DND-41 (cell line): ENCODE measurements around the gene ILRUN.

Experiments used
- CTCF ChIP-seq: IDR thresholded peaks from 2 replicates; pipeline ENCODE4 v1.5.1; 2012; ENCODE audit warnings: borderline replicate concordance, low read length, moderate library complexity, mild to moderate bottlenecking; ENCODE audit not compliant: poor library complexity, severe bottlenecking; ENCODE audit errors: extremely low read depth
- EZH2 ChIP-seq: IDR thresholded peaks from 3 replicates; pipeline ENCODE4 v1.6.1; 2012; ENCODE audit warnings: borderline replicate concordance, low read depth, mild to moderate bottlenecking, moderate library complexity, low read length, inconsistent platforms; ENCODE audit not compliant: severe bottlenecking

GRCh38 chr6:34722451-34722850 is 25.9 kb upstream of the ILRUN start:
- no peak for TF ChIP-seq CTCF
- TF ChIP-seq EZH2 = no peak
